ENCODE data around the gene KRTAP10-1.
"Not testable (repeated sequence)": the region's sequence is repeated elsewhere in the genome, so short reads cannot be mapped to it uniquely, and the experiment has no call there.

KRTAP10-1 gene

GRCh38 chr21:44550807-44551206, 10.8 kb upstream of the KRTAP10-1 start:
- TF ChIP-seq JUND (IDR thresholded peaks at IDR 0.05; ENCODE audit: low read depth), result no peak
- in situ Hi-C loops (cut with HindIII; ENCODE audit: low pct_unique_long_range_greater_than_20kb, low sequenced_read_pairs), result no loop called here
- no peak for DNase-seq (ENCODE audit: low read depth in 1 of 2, low spot score in 1 of 2)

GRCh38 chr21:44550285-44550684, 10.3 kb upstream of the KRTAP10-1 start:
- DNase-seq (ENCODE audit: low read depth in 1 of 2, low spot score in 1 of 2); in situ Hi-C loops (cut with HindIII; ENCODE audit: low pct_unique_long_range_greater_than_20kb, low sequenced_read_pairs): not testable (repeated sequence)

- DNase-seq (ENCODE audit: low read depth in 1 of 2, low spot score in 1 of 2), result no peak
- in situ Hi-C loops (cut with HindIII; ENCODE audit: low pct_unique_long_range_greater_than_20kb, low sequenced_read_pairs), result no loop called here
- TF ChIP-seq JUND (IDR thresholded peaks at IDR 0.05; ENCODE audit: low read depth), result no peak
Observed at GRCh38 chr21:44549525-44550211, 9.7 kb upstream of the KRTAP10-1 start.

- no peak for DNase-seq (ENCODE audit: low read depth in 1 of 2, low spot score in 1 of 2)
- no peak for TF ChIP-seq JUND (IDR thresholded peaks at IDR 0.05; ENCODE audit: low read depth)
- in situ Hi-C loops (cut with HindIII; ENCODE audit: low pct_unique_long_range_greater_than_20kb, low sequenced_read_pairs), result no loop called here
Observed at GRCh38 chr21:44548922-44549321, 8.9 kb upstream of the KRTAP10-1 start.

- in situ Hi-C loops (cut with HindIII; ENCODE audit: low pct_unique_long_range_greater_than_20kb, low sequenced_read_pairs), result no loop called here
- DNase-seq (ENCODE audit: low read depth in 1 of 2, low spot score in 1 of 2), result no peak
- no peak for TF ChIP-seq JUND (IDR thresholded peaks at IDR 0.05; ENCODE audit: low read depth)
Observed at GRCh38 chr21:44548381-44548780, 8.4 kb upstream of the KRTAP10-1 start.

GRCh38 chr21:44547656-44548331, 7.8 kb upstream of the KRTAP10-1 start:
- TF ChIP-seq JUND (IDR thresholded peaks at IDR 0.05; ENCODE audit: low read depth), result no peak
- peak in 1 of 2 experiments; percentile 23 for DNase-seq (ENCODE audit: low read depth in 1 of 2, low spot score in 1 of 2)
- in situ Hi-C loops (cut with HindIII; ENCODE audit: low pct_unique_long_range_greater_than_20kb, low sequenced_read_pairs), result no loop called here

GRCh38 chr21:44544566-44544965, 4.6 kb upstream of the KRTAP10-1 start:
- no peak for DNase-seq (ENCODE audit: low read depth in 1 of 2, low spot score in 1 of 2)
- in situ Hi-C loops (cut with HindIII; ENCODE audit: low pct_unique_long_range_greater_than_20kb, low sequenced_read_pairs), result no loop called here
- TF ChIP-seq JUND (IDR thresholded peaks at IDR 0.05; ENCODE audit: low read depth), result no peak

GRCh38 chr21:44542716-44543115, 2.7 kb upstream of the KRTAP10-1 start:
- DNase-seq (ENCODE audit: low read depth in 1 of 2, low spot score in 1 of 2), result no peak
- in situ Hi-C loops (cut with HindIII; ENCODE audit: low pct_unique_long_range_greater_than_20kb, low sequenced_read_pairs), result no loop called here
- TF ChIP-seq JUND (IDR thresholded peaks at IDR 0.05; ENCODE audit: low read depth), result no peak

- no peak for DNase-seq (ENCODE audit: low read depth in 1 of 2, low spot score in 1 of 2)
- in situ Hi-C loops (cut with HindIII; ENCODE audit: low pct_unique_long_range_greater_than_20kb, low sequenced_read_pairs), result no loop called here
- no peak for TF ChIP-seq JUND (IDR thresholded peaks at IDR 0.05; ENCODE audit: low read depth)
Observed at GRCh38 chr21:44540741-44541288, 820 bp upstream of the KRTAP10-1 start.

- no peak for DNase-seq (ENCODE audit: low read depth in 1 of 2, low spot score in 1 of 2)
- in situ Hi-C loops (cut with HindIII; ENCODE audit: low pct_unique_long_range_greater_than_20kb, low sequenced_read_pairs), result no loop called here
- TF ChIP-seq JUND (IDR thresholded peaks at IDR 0.05; ENCODE audit: low read depth), result no peak
Observed at GRCh38 chr21:44539046-44539445, 949 bp downstream of the KRTAP10-1 start.

- in situ Hi-C loops (cut with HindIII; ENCODE audit: low pct_unique_long_range_greater_than_20kb, low sequenced_read_pairs), result no loop called here
- no peak for TF ChIP-seq JUND (IDR thresholded peaks at IDR 0.05; ENCODE audit: low read depth)
- no peak for DNase-seq (ENCODE audit: low read depth in 1 of 2, low spot score in 1 of 2)
Observed at GRCh38 chr21:44537930-44538911, 1.8 kb downstream of the KRTAP10-1 start.

- no peak for TF ChIP-seq JUND (IDR thresholded peaks at IDR 0.05; ENCODE audit: low read depth)
- DNase-seq (ENCODE audit: low read depth in 1 of 2, low spot score in 1 of 2), result no peak
- in situ Hi-C loops (cut with HindIII; ENCODE audit: low pct_unique_long_range_greater_than_20kb, low sequenced_read_pairs), result no loop called here
Observed at GRCh38 chr21:44535963-44536362, 4.0 kb downstream of the KRTAP10-1 start.
